Measurements from ENCODE around the gene SYDE2.
"Not testable (repeated sequence)": the region's sequence is repeated elsewhere in the genome, so short reads cannot be mapped to it uniquely, and the experiment has no call there.

The SYDE2 gene

DNA sequence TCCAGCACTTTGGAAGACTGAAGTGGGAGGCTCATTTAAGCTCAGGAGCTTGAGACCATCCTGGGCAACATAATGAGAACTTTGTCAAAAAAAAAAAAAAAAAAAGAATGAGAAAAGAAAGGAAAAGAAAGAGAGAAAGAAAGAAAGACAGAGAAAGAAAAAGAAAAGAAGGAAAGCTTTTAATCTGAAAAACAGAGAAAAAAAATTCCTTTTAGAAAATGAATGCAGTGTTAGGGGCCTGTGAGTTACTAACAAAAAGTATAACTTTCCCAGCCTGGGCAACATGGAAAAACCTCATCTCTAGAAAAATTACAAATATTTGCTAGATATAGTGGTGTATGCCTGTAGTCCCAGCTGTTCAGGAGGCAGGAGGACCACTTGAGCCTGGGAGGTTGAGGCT is 15.9 kb upstream of the SYDE2 start:
- DNase-seq, result no peak

DNA sequence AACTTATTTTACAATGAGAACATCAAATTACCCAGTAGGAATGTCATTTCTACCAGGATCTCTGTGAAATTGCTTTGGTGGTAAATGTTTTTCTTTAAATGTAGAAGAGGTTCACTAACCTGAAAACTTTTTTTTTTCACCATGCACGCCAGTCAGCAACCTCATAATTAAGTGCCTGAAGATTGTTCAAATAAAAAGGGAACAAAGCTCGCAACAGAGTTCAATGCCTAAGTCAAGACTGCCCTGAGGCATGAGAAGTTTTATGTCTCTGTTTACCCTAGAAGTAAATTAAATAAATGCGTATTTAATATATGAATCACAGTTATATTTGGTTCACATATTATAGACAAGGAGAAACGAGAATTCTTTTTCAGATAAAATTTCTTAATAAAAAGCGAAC is 13.8 kb upstream of the SYDE2 start:
- no peak for DNase-seq

GRCh38 chr1:85208488-85208887 is 7.7 kb upstream of the SYDE2 start:
- DNase-seq, result no peak

DNA sequence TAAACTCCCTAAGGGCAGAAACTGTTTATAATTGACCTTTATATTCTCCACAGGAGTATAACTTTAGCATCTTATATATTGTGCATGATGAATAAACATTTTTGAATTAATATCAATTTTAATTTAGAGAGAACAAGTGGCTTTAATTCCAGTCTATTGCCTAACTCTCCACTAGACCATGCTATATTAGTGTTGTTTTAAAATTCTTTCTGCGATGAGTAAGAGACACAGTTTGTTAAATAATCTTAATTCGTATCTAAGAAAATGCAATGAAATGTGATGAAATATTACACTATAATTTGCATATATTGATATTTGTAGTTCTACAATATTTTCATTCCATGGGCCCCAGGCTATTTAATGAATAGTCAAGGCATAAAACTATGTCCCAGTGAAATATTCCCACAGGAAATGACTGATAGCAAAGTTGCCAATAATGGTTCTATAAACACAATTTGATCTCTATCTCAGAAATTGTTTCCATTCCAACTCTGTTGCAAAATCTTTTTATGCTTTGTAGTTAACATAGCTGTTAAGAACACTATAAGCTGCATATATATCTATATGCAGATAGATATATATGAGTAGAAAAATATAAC is 2.9 kb upstream of the SYDE2 start:
- no peak for DNase-seq

GRCh38 chr1:85202864-85203255 is 2.0 kb upstream of the SYDE2 start:
- DNase-seq, result no peak

- DNase-seq, result no peak
Measured at GRCh38 chr1:85202092-85202863, 1.5 kb upstream of the SYDE2 start.

- no peak for DNase-seq
Measured at GRCh38 chr1:85201340-85202091, 700 bp upstream of the SYDE2 start.

DNA sequence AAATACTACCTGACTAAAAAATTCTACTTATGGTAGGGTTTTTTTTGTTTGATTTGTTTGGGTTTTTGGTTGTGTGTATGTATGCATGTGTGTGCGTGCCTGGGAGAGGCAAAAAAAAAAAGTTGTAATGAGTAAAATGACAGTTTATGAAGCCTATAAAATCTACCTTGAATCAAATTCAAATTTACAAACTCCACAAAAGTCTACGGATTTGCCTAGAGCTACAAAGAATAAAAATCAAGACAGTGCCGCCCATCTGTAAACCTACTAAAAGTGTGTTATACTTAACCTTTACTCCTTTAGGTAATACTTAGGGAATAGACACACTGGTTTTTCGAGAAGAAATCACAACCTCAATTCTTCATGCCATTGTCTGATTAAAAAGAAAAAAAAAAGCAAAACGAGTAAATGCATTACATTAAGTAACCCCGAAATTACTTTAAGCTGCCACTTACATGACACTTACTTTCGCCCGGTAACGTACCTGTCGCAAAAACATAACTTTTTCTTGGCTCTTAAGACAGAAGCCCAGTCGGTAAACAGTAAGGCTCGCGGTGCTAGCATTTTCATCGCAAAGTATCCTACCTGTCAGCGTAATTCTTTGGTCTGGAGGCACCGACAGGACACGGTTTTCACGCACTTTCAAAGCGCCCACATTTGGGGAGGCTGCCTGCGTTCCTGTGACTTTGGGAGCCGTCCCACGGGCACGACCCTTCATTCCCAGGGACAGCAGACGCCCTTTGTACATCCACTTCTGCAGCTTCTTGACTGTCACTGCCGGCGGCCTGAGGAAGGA is 951 bp downstream of the SYDE2 start:
- no peak for DNase-seq

DNA sequence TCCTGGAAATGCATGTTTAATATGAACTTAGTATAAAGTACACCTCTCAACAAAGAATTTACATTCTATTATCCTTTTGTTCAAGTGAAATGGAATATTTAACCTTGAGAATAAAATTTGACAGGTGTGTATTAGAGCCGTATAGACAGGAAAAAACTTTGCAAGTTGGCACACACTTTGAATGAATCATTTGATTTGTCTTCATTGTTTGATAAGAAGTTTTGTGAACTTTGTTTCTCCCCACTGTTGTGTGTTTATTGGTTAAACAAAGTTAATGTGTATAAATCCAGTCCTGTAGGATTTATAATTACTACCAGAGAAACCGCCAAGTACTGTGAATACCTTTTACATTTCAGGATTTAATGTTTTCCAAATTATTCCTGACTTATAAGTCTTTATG is 2.0 kb downstream of the SYDE2 start:
- no peak for DNase-seq

DNA sequence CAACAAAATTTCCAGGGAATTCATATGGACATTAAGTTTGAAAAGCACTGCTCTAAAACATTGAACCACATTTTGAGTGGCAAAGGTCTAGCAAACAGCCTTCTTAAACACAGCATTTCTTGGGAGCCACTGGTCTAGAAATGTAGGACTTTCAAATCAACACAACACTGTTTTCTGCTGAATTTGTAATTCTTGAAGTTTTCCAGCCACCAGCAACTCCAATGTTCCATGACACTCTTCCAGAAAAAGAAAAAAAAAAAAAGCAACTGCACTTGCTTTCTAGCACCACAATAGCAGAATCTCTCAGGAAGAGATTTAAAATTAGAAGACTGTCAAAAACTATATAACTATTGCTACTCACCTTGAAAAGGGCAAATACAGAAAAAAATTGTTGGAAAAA is 4.5 kb downstream of the SYDE2 start:
- DNase-seq, result no peak

DNA sequence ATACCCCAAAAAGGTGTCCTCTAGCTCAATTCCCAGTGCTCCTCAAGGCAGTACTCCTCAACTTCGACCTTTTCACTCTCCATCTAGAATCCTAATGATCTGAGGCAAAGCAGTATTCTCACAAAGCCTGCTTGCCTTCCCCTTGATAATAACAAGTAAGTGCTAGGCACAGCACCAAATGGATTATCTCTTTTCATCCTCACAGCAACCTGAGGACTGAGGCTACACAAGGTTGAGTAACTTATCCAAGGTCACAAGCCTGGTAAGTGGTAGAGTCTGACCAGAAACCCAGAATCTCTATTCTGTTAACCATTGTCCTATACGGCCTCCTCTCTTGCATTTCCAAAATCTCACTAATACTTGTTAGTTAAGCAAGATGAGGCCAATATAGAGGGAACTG is 5.1 kb downstream of the SYDE2 start:
- DNase-seq, result no peak

DNA sequence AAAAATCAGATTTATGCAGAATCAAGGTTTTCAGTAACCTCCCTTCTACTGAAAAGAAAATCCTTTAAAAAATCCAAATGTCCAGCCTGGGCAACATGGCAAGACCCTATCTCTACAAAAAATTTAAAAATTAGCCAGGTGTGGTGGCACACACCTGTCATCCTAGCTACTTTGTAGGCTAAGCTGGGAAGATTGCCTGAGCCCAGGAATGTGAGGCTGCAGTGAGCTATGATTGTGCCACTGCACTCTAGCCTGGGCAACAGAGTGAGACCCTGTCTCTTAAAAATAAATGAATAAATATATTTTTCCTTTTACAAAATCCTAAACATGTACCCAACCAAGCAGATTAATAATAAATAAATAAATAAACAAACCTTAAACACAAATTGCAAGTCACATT is 8.7 kb downstream of the SYDE2 start:
- DNase-seq, result not testable (repeated sequence)

DNA sequence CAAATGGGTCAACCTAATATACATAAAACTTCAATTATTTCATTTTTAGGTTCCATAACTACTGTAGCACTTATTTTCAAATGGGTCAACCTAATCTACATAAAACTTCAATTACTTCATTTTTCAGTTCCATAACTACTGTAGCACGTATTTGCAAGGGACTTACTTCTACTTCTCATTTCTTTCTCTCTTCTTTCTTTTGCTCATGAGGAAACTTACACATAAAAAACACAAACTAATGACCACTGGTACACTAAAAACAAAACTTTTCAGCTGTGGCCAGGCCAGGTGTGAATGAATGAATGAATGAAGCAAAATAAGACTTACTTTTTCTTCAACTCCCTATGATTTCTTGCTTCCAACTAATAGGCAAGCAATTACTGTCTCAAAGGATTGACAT is 11.7 kb downstream of the SYDE2 start:
- DNase-seq, result no peak

DNA sequence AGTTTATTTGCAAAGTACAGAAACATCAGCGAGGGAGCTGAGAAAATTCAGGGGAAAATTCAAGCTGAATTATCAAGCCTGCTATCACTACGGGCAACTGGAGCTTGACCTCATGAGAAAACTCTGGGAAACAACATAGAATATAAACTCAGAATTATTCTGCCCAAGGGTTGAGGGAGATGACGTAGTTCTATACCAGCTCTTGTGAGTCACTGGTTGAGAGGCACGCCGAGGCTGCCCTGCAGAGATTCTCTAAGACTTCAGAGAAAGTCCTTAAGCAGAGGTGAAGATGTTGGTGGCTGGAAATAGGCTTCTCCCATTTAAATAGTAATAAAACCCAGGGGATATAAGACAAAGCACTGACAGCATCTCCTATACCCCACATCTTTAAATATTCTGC is 12.3 kb downstream of the SYDE2 start:
- no peak for DNase-seq

GRCh38 chr1:85187021-85187420 is 13.8 kb downstream of the SYDE2 start:
- not testable (repeated sequence) for DNase-seq

DNA sequence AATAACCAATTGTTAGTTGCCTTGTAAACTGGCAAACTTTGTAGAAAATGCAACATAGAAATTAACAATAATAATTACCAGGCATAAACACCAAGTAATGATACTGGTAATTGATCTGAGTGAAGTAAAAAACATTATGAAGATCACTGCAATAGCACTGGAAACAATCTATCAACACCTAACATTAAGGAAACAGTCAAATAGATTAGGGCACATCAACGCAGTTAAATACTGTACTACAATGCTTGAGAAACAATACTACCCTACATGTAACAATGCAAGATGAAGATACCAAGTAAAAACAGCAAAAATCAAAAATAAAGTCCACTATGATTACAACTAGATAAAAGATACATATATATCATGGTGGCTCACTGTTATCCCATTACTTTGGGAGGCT is 16.6 kb downstream of the SYDE2 start:
- DNase-seq, result no peak

GRCh38 chr1:85182700-85183099 is 18.1 kb downstream of the SYDE2 start:
- no peak for DNase-seq

GRCh38 chr1:85180869-85181268 is 19.9 kb downstream of the SYDE2 start:
- DNase-seq, result no peak

- no peak for DNase-seq
Measured at GRCh38 chr1:85179522-85179921, 21.3 kb downstream of the SYDE2 start.

DNA sequence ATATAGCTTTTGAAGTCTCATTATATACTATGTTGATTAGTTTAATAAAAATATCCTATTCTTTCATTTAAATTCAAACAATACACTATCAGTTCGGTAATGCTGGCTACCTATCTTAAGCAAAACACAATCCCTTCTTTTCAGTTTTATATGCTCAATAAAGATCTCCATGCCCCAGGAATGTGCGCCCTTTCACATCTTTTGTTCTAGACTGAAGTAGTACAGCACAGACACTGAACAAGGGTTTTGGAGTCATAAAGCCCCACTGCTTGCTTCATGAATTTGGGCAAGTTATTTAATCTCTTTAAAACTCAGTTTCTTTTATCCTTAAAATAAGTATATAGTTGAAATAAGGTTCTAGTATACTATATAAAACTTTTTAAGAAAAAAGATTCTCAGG is 22.4 kb downstream of the SYDE2 start:
- DNase-seq, result no peak

DNA sequence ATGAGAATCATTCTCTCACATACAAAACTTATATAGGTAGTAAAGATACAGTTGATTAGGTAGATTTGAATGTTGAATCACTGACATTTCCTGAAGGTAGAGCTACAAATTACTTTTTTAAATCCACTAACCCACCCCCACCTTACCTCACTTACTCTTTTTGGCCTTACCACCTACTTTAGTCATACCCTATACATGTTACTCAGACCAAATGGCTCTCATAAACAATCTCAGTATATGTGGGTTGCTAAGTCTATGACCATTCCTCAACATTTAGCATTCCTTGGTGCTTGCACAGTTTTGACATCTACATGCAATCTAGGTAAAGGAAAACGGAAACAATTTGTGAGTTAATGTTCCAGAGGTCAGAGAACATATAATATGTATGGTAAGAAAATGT is 26.3 kb downstream of the SYDE2 start:
- no peak for DNase-seq

DNA sequence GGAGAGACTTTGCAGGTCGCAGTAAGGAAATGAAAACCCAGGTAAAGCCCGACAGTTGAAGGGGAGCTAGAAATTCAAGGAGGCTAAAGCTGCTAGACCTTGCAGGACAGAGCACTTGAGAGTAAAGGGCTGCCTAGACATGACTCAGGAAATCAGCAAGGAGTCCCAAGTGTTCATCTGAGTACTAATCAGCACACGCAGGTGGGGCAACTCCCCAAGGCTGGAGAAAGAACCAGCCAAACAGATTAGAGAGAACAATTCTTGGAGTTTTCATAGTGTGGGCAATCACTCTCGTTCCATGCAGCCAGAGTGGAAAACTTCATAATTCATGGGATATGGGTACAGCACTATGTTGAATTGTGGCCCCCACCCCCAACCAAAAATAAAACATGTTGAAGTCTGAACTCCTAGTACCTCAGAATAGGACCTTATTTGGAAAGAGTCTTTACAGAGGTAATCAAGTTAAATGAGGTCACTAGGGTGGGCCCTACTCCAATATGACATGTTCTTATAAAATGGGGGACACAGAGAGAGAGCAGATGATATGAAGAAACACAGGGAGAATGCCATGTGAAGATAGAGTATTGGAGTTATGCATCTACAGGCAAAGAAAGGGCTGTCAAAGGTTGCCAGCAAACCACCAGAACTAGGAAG is 28.0 kb downstream of the SYDE2 start:
- DNase-seq, result no peak

DNA sequence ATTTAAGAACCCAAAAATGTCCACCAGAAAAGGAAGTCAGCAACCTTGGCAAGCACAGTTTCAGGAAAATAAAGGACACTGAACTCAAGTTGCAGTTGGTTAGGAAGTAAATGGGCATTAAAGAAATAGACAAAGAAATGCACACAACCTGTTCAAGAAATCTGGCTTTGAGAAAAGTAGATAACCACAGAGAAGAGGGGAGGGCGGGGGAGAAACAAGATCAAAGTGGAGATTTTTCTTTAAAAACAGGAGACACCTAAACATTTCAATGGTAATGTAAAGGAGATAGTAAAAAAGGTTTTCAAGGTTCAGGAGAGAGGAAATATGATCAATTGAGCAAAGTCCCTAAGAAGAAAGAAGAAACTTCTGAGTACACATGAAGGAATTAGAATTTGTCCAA is 29.1 kb downstream of the SYDE2 start:
- no peak for DNase-seq

Measured in GF-D8 (cell line).